Gastroesophageal sphincter (tissue), 4 donors: Measurements from ENCODE around the gene HNRNPM. TPM values are rescaled to one million over a fixed set of nuclear protein-coding genes. Genes with fewer than 3 reads are reported as not detected.

Experiments
- ATAC-seq: fragments of 150-250 bp; one replicate; pipeline ENCODE4 v1.9.1; 2016; ENCODE audit warnings: mild to moderate bottlenecking, moderate library complexity
- H3K27ac ChIP-seq, 4 donors: fragments of 200-600 bp; sonication (generic) in 3 of 4; 1 replicate in 3 of 4; 2 replicates in 1 of 4; pipeline ENCODE4 v1.5.1; 2016 to 2019
- H3K27me3 ChIP-seq: fragments of 200-600 bp; sonication (generic); one replicate; pipeline ENCODE4 v1.5.1; 2019
- H3K36me3 ChIP-seq, 2 donors: fragments of 200-600 bp; sonication (generic); one replicate each; pipeline ENCODE4 v1.5.1; 2019; ENCODE audit warnings: control low read depth in 1 of 2
- H3K4me1 ChIP-seq, 3 donors: fragments of 200-600 bp; sonication (generic); 1 replicate in 2 of 3; 2 replicates in 1 of 3; pipeline ENCODE4 v1.5.1; 2016 to 2019; ENCODE audit warnings: control low read depth in 2 of 3
- H3K4me3 ChIP-seq, 2 donors: fragments of 200-600 bp; sonication (generic); one replicate each; pipeline ENCODE4 v1.5.1; 2019; ENCODE audit warnings: mild to moderate bottlenecking in 1 of 2, moderate library complexity in 1 of 2
- H3K9me3 ChIP-seq, 3 donors: fragments of 200-600 bp; sonication (generic); one replicate each; pipeline ENCODE4 v1.5.1; 2017 to 2019; ENCODE audit warnings: control low read depth in 2 of 3
- EP300 ChIP-seq: sonication (generic); formaldehyde crosslinking; IDR thresholded peaks from one replicate; pipeline ENCODE4 v1.6.1; 2017; ENCODE audit warnings: antibody characterized with exemption, mild to moderate bottlenecking
- POLR2A ChIP-seq, 2 donors: fragments of 450-650 bp; IDR thresholded peaks; one replicate each; pipeline ENCODE4 v1.6.1; 2017; ENCODE audit warnings: antibody characterized with exemption in 2 of 2, mild to moderate bottlenecking in 2 of 2, moderate library complexity in 1 of 2
- POLR2AphosphoS5 ChIP-seq: sonication (generic); formaldehyde crosslinking; IDR thresholded peaks from one replicate; pipeline ENCODE4 v1.6.1; 2017; ENCODE audit warnings: antibody characterized with exemption
- WGBS, 2 donors: methylation state at CpG; one replicate each; pipeline ENCODE4 v1.1.5; 2018; ENCODE audit warnings: low coverage in 1 of 2; 5-methylcytosine and 5-hydroxymethylcytosine counted together
- total RNA-seq, 4 donors: library from RNA; depleted of rRNA; stranded (reverse); fragments of >200 nt; gene quantifications; one replicate each; pipeline ENCODE4 v1.1.0, GENCODE V29; 2016
- TF ChIP-seq, protein P1 (sequence below), 4 experiments: fragments of 200-600 bp in 2 of 4; fragments of 450-650 bp in 2 of 4; sonication (generic) in 1 of 4; IDR thresholded peaks; one replicate each; pipeline ENCODE4 v1.5.1; 2017 to 2019; ENCODE audit warnings: antibody characterized with exemption in 4 of 4, mild to moderate bottlenecking in 2 of 4, moderate library complexity in 2 of 4

Gene HNRNPM
- total RNA-seq, 4 donors from 2014 or later: 75.1 to 120 (median 101) TPM

DNA sequence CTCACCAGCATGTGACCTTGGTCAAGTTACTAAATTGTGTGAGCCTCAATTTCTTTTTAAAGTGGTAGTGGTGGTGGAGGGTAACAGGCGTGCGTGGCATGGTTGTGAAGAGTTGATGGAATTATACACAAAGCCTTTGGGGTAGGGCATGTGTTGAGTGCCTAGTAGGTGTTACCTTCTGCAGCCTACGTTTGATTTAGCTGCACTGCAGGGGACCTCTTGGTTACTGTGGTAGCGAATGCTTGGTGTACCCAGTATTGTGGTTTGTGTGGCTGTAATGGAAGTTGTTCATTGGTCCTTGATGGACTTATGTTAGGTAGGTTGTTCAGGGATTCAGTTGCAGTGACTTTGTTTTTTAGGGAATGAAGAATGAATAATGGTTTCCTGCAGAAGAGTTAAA lies 33.1 kb downstream of the HNRNPM start:
- H3K4me3 ChIP-seq: no peak overlapping the region
- no peaks in the 10 kb centered on the region for H3K9me3 ChIP-seq
- peak overlapping the region in 1 of 4 donors; percentile 34 for H3K27ac ChIP-seq
- WGBS, 2 donors: 65 to 68% methylated on average over 4 of the region's 4 CpGs
- no peaks in the 10 kb centered on the region for H3K27me3 ChIP-seq
- peaks cover 4 to 86% of the 10 kb centered on the region in 2 donors for H3K36me3 ChIP-seq
- peaks cover 0 to 58% (median 11%) of the 10 kb centered on the region in 3 donors for H3K4me1 ChIP-seq
- ATAC-seq: no peak
- TF ChIP-seq, protein P1, sequence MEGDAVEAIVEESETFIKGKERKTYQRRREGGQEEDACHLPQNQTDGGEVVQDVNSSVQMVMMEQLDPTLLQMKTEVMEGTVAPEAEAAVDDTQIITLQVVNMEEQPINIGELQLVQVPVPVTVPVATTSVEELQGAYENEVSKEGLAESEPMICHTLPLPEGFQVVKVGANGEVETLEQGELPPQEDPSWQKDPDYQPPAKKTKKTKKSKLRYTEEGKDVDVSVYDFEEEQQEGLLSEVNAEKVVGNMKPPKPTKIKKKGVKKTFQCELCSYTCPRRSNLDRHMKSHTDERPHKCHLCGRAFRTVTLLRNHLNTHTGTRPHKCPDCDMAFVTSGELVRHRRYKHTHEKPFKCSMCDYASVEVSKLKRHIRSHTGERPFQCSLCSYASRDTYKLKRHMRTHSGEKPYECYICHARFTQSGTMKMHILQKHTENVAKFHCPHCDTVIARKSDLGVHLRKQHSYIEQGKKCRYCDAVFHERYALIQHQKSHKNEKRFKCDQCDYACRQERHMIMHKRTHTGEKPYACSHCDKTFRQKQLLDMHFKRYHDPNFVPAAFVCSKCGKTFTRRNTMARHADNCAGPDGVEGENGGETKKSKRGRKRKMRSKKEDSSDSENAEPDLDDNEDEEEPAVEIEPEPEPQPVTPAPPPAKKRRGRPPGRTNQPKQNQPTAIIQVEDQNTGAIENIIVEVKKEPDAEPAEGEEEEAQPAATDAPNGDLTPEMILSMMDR (IDR thresholded peaks at IDR 0.05): no peak

- Histone ChIP-seq H3K36me3 (peaks cover 4 to 86% of the 10 kb centered on the region in 2 donors), H3K4me3 (no peak overlapping the region), H3K27ac (peak overlapping the region in 3 of 4 donors; percentile 3 to 34 (median 9)), H3K27me3 (no peaks in the 10 kb centered on the region), H3K9me3 (no peaks in the 10 kb centered on the region), H3K4me1 (peaks cover 0 to 59% (median 11%) of the 10 kb centered on the region in 3 donors)
- no peak for ATAC-seq
- no peak for TF ChIP-seq EP300
- TF ChIP-seq, protein P1 (IDR thresholded peaks at IDR 0.05): no peak
- 21 to 63% methylated on average over 2 to 3 of the region's 3 CpGs for WGBS, 2 donors
These were observed 33.8 kb downstream of the HNRNPM start for GRCh38 chr19:8478598-8478997.

DNA sequence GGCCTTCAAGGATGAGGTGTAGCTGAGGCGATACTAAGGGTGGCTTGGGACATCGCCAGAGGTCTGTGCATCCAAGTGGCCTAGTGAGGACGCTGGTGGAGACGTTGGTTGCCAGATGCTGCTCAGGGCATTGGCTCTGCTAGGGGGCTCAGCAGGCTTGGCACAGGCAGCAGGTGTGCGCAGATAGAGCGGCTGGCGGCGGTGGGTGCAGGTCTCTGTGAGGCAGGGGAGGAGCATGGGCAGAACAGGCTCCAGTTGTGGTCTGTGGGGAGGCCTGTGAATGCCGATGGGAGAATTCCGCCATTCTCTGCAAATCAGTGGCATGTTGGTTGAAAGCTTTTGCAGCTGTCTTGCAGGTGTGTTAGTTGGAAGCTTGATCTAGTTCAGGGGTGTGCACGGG lies 36.4 kb downstream of the HNRNPM start:
- WGBS, 2 donors: 43 to 50% methylated on average over 1 of the region's 11 CpGs
- Histone ChIP-seq H3K4me1 (peaks cover 0 to 67% (median 11%) of the 10 kb centered on the region in 3 donors), H3K4me3 (no peak overlapping the region), H3K36me3 (peaks cover 0 to 86% of the 10 kb centered on the region in 2 donors), H3K9me3 (no peaks in the 10 kb centered on the region), H3K27me3 (no peaks in the 10 kb centered on the region), H3K27ac (peak overlapping the region in 1 of 4 donors; percentile 14)
- no peak for TF ChIP-seq EP300
- TF ChIP-seq POLR2AphosphoS5: no peak
- TF ChIP-seq POLR2A (IDR thresholded peaks at IDR 0.05): no peak
- TF ChIP-seq, protein P1 (IDR thresholded peaks at IDR 0.05): no peak
- ATAC-seq: no peak

DNA sequence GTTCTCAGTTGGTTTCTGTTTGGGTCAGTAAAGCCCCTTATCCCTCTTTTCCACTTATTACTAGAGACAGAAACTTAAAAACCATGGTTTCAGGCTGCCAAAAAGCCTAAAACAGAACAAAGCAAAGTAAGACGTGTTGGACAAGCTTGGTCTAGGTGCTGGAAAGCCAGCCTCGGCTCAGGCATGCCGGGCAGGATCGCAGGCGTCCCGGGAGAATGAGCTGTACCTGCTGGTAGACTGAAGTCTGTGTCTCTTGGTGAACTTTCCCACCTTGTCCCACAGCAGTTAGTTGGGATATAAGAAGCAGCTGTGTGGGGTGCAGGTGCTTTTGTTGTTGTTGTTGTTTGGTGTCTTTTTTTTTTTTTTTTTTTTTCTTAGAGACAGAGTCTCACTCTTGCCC lies 36.8 kb downstream of the HNRNPM start:
- TF ChIP-seq EP300 (no peak), POLR2AphosphoS5 (no peak), POLR2A (IDR thresholded peaks at IDR 0.05) (no peak)
- TF ChIP-seq, protein P1 (IDR thresholded peaks at IDR 0.05): no peak
- peaks cover 0 to 86% of the 10 kb centered on the region in 2 donors for H3K36me3 ChIP-seq
- WGBS, 2 donors: 50 to 53% methylated on average over 1 to 6 of the region's 6 CpGs
- peaks cover 0 to 64% (median 11%) of the 10 kb centered on the region in 3 donors for H3K4me1 ChIP-seq
- no peaks in the 10 kb centered on the region for H3K27me3 ChIP-seq
- H3K4me3 ChIP-seq: no peak overlapping the region
- ATAC-seq: no peak
- H3K9me3 ChIP-seq: no peaks in the 10 kb centered on the region
- peak overlapping the region in 1 of 4 donors; percentile 14 for H3K27ac ChIP-seq

DNA sequence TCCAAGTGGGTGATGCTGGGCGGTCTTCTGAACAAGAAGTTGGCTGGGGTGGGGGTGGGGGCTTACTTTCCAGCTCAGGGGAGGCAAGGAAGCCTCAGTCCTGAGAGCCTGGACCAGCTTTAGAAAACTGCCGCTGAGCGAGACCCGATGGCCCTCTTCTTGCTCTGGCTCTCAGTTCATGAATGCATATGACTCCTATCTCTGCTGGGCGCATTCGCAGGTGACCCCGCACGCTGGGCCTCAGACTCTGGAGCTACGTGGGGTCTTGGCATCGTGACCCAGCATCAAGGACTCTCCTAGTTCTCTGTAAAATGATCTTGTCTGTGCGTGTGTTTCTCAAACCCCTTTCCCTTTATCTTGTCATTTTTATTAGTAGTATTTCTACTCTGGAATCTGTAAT lies 37.9 kb downstream of the HNRNPM start:
- H3K4me3 ChIP-seq: no peak overlapping the region
- TF ChIP-seq EP300: no peak
- no peak for ATAC-seq
- peaks cover 0 to 63% (median 11%) of the 10 kb centered on the region in 3 donors for H3K4me1 ChIP-seq
- H3K36me3 ChIP-seq: peaks cover 0 to 86% of the 10 kb centered on the region in 2 donors
- 40 to 89% methylated on average over 1 to 7 of the region's 11 CpGs for WGBS, 2 donors
- H3K27ac ChIP-seq: no peak overlapping the region
- H3K9me3 ChIP-seq: no peaks in the 10 kb centered on the region
- H3K27me3 ChIP-seq: no peaks in the 10 kb centered on the region
